SK-N-SH (cell line): ENCODE measurements around the gene PEX11G. TPM values are rescaled to one million over a fixed set of nuclear protein-coding genes. Genes with fewer than 3 reads are reported as not detected.

ENCODE experiments used
- CTCF ChIA-PET: fragments of 300-600, 350-600 bp; formaldehyde crosslinking; extraction: SDS; loops from one replicate; lab custom pipeline; 2021; lab: Yijun Ruan, JAX
- POLR2A ChIA-PET: fragments of 350-600 bp; sonication (Branson Sonifier 250); formaldehyde crosslinking; extraction: SDS; loops from one replicate; lab custom pipeline; 2020; ENCODE audit warnings: antibody characterized with exemption, inconsistent platforms; lab: Yijun Ruan, JAX
- DNase-seq: peaks from one replicate; pipeline ENCODE4 v3.0.0; 2012
- H2AFZ ChIP-seq: fragments of 200-600 bp; sonication (generic); 2 replicates; pipeline ENCODE4 v1.8.1; 2016; ENCODE audit warnings: antibody characterized with exemption, mild to moderate bottlenecking, low read depth
- H3F3A ChIP-seq: fragments of 200-600 bp; sonication (generic); replicated peaks from 2 replicates; pipeline ENCODE3; 2016; ENCODE audit warnings: antibody characterized with exemption, mild to moderate bottlenecking; ENCODE audit not compliant: insufficient read depth
- H3K27ac ChIP-seq, 2 experiments: fragments of 200-500 bp in 1 of 2; fragments of 200-600 bp in 1 of 2; sonication (Bioruptor generic) in 1 of 2; sonication (generic), shearing (Covaris generic) in 1 of 2; 2 replicates each; pipeline versions ENCODE4 v1.5.1 to v1.6.1; 2014 to 2016; ENCODE audit warnings: low read depth in 2 of 2, inconsistent platforms in 1 of 2, low read length in 1 of 2, mild to moderate bottlenecking in 1 of 2, mixed read lengths in 1 of 2
- H3K27me3 ChIP-seq: fragments of 200-600 bp; sonication (generic), shearing (Covaris generic); 2 replicates; pipeline ENCODE4 v1.6.1; 2016; ENCODE audit warnings: mixed run types; ENCODE audit not compliant: insufficient read depth
- H3K36me3 ChIP-seq, 2 experiments: fragments of 200-500 bp in 1 of 2; fragments of 200-600 bp in 1 of 2; sonication (Bioruptor generic) in 1 of 2; sonication (generic) in 1 of 2; replicated peaks in 1 of 2; 2 replicates each; pipeline versions ENCODE3 to v1.5.1; 2014 to 2016; ENCODE audit warnings: low read length in 1 of 2, mild to moderate bottlenecking in 1 of 2; ENCODE audit not compliant: insufficient read depth in 2 of 2, control insufficient read depth in 1 of 2
- H3K4me1 ChIP-seq, 2 experiments: fragments of 200-500 bp in 1 of 2; fragments of 200-600 bp in 1 of 2; sonication (Bioruptor generic) in 1 of 2; sonication (generic), shearing (Covaris generic) in 1 of 2; 2 replicates each; pipeline versions ENCODE4 v1.5.1 to v1.6.1; 2014 to 2016; ENCODE audit warnings: low read depth in 1 of 2, low read length in 1 of 2, mixed run types in 1 of 2; ENCODE audit not compliant: insufficient read depth in 2 of 2, control insufficient read depth in 1 of 2
- H3K4me2 ChIP-seq: fragments of 200-600 bp; sonication (generic), shearing (Covaris generic); 2 replicates; pipeline ENCODE4 v1.6.1; 2017; ENCODE audit warnings: mixed run types
- H3K4me3 ChIP-seq, 2 experiments: fragments of 200-500 bp in 1 of 2; fragments of 200-600 bp in 1 of 2; sonication (Bioruptor generic) in 1 of 2; sonication (generic), shearing (Covaris generic) in 1 of 2; 2 replicates each; pipeline versions ENCODE4 v1.5.1 to v1.8.1; 2014 to 2016; ENCODE audit warnings: low read depth in 2 of 2, inconsistent platforms in 1 of 2, low read length in 1 of 2, mild to moderate bottlenecking in 1 of 2, mixed read lengths in 1 of 2, moderate library complexity in 1 of 2
- H3K79me2 ChIP-seq: fragments of 200-600 bp; sonication (generic); 2 replicates; pipeline ENCODE4 v1.8.1; 2017; ENCODE audit warnings: mild to moderate bottlenecking; ENCODE audit not compliant: insufficient read depth
- H3K9ac ChIP-seq: fragments of 200-600 bp; sonication (generic); 2 replicates; pipeline ENCODE4 v1.6.1; 2017; ENCODE audit warnings: mixed run types
- H3K9me2 ChIP-seq: fragments of 200-600 bp; sonication (generic); 2 replicates; pipeline ENCODE4 v1.6.1; 2017; ENCODE audit warnings: mixed run types
- H3K9me3 ChIP-seq: fragments of 200-600 bp; sonication (generic); 2 replicates; pipeline ENCODE4 v1.6.1; 2017; ENCODE audit warnings: mixed run types, mild to moderate bottlenecking, moderate library complexity
- H4K20me1 ChIP-seq: fragments of 200-600 bp; sonication (generic); 2 replicates; pipeline ENCODE4 v1.6.1; 2017; ENCODE audit warnings: mild to moderate bottlenecking, mixed run types; ENCODE audit not compliant: insufficient read depth
- CHD2 ChIP-seq: fragments of 150-350 bp; IDR thresholded peaks from 2 replicates; pipeline ENCODE4 v1.6.1; 2018; ENCODE audit warnings: low read length; ENCODE audit not compliant: partially characterized antibody
- ELF1 ChIP-seq: IDR thresholded peaks from 2 replicates; pipeline ENCODE4 v1.4.0; 2012
- EP300 ChIP-seq, 2 experiments: IDR thresholded peaks; 2 replicates each; pipeline versions ENCODE4 v1.4.0 to v1.6.1; 2012; ENCODE audit warnings: borderline replicate concordance in 1 of 2, low read depth in 1 of 2, low read length in 1 of 2
- FOXJ3 ChIP-seq: sonication (generic); formaldehyde crosslinking; IDR thresholded peaks from 2 replicates; pipeline ENCODE4 v1.5.1; 2020; ENCODE audit warnings: mild to moderate bottlenecking, missing genetic modification reagents
- FOXM1 ChIP-seq: IDR thresholded peaks from 2 replicates; pipeline ENCODE4 v1.4.0; 2012; ENCODE audit warnings: low read depth, mild to moderate bottlenecking
- GATA2 ChIP-seq: sonication (generic); formaldehyde crosslinking; IDR thresholded peaks from 2 replicates; pipeline ENCODE4 v1.5.0; 2020; ENCODE audit warnings: mild to moderate bottlenecking, missing genetic modification reagents
- MEF2A ChIP-seq: IDR thresholded peaks from 2 replicates; pipeline ENCODE4 v1.4.0; 2012; ENCODE audit warnings: low read depth, borderline replicate concordance
- MXI1 ChIP-seq: IDR thresholded peaks from 2 replicates; pipeline ENCODE4 v1.6.1; 2012; ENCODE audit warnings: mild to moderate bottlenecking, low read depth, low read length, improper control_type of control experiment
- POLR2AphosphoS5 ChIP-seq: IDR thresholded peaks from 2 replicates; pipeline ENCODE4 v1.6.1; 2012; ENCODE audit warnings: low read depth, low read length
- REST ChIP-seq: IDR thresholded peaks from 2 replicates; pipeline ENCODE4 v1.6.1; 2012; ENCODE audit warnings: mild to moderate bottlenecking, low read depth, low read length, moderate library complexity
- RFX5 ChIP-seq: IDR thresholded peaks from 2 replicates; pipeline ENCODE4 v1.6.1; 2012; ENCODE audit warnings: mild to moderate bottlenecking, improper control_type of control experiment, low read length
- SIN3A ChIP-seq: IDR thresholded peaks from 2 replicates; pipeline ENCODE4 v1.6.1; 2012; ENCODE audit warnings: low read depth, mild to moderate bottlenecking, low read length, moderate library complexity, borderline replicate concordance
- TAF1 ChIP-seq: IDR thresholded peaks from 2 replicates; pipeline ENCODE4 v1.6.1; 2012; ENCODE audit warnings: low read depth, mild to moderate bottlenecking, low read length, moderate library complexity, borderline replicate concordance
- YY1 ChIP-seq: IDR thresholded peaks from 2 replicates; pipeline ENCODE4 v1.4.0; 2012; ENCODE audit warnings: low read depth, mild to moderate bottlenecking
- ZBTB33 ChIP-seq: IDR thresholded peaks from 2 replicates; pipeline ENCODE4 v1.4.0; 2012; ENCODE audit warnings: low read depth, borderline replicate concordance
- WGBS: methylation state at CpG from one replicate; pipeline ENCODE4 v1.1.6; 2017; ENCODE audit warnings: low lambda C conversion rate; 5-methylcytosine and 5-hydroxymethylcytosine counted together
- polyA plus RNA-seq, 3 experiments: library from polyadenylated mRNA; depleted of rRNA; stranded (reverse); fragments of >200 nt; gene quantifications; 2 replicates each; pipeline ENCODE4 v1.2.3, GENCODE V29; 2012

PEX11G gene
- polyA plus RNA-seq, 1 of the 3 experiments (the other 2 are of a cell fraction): 6.1 TPM

GRCh38 chr19:7476241-7476640 is 12.6 kb downstream of the PEX11G start:
- no peak overlapping the region for H3K9ac ChIP-seq
- CTCF ChIA-PET: interaction anchor here (1.0 to 1.6 kb wide), 2 partner anchors 20 to 121 kb away, joined by 3 to 4 read pairs; no protein-coding TSS in a partner anchor
- DNase-seq: peak; percentile 52
- H3K4me1 ChIP-seq: peaks cover 0 to 14% of the 10 kb centered on the region in 2 experiments; a peak in 1 of 4 replicates
- H3K27ac ChIP-seq: no peak overlapping the region
- H3K9me2 ChIP-seq: no peaks in the 10 kb centered on the region
- H4K20me1 ChIP-seq: no peaks in the 10 kb centered on the region
- H3K4me2 ChIP-seq: no peak overlapping the region
- 100% methylated on average over 2 of the region's 7 CpGs for WGBS
- peaks cover 0 to 2% of the 10 kb centered on the region in 2 experiments for H3K36me3 ChIP-seq
- TF ChIP-seq GATA2 (CRISPR knock-in tag) (0 out of 2 replicates have a peak, but pooled peaks have one; percentile 15), TAF1 (no peak)
- TF ChIP-seq, all 33 proteins: peak for 1
- Histone ChIP-seq H2AFZ (no peak overlapping the region), H3K9me3 (no peaks in the 10 kb centered on the region), H3K79me2 (no peaks in the 10 kb centered on the region), H3F3A (no peaks in the 10 kb centered on the region), H3K4me3 (no peak overlapping the region), H3K27me3 (no peaks in the 10 kb centered on the region)
- POLR2A ChIA-PET: no interaction called here

- POLR2A ChIA-PET: no interaction called here
These were observed 13.2 kb downstream of the PEX11G start for GRCh38 chr19:7475665-7476064.

More at GRCh38 chr19:7475665-7476064, 13.2 kb downstream of the PEX11G start:
- Histone ChIP-seq H3K79me2 (no peaks in the 10 kb centered on the region), H3K27me3 (no peaks in the 10 kb centered on the region), H3K4me2 (no peak overlapping the region), H2AFZ (no peak overlapping the region), H3K36me3 (peaks cover 0 to 6% of the 10 kb centered on the region in 2 experiments), H3F3A (no peaks in the 10 kb centered on the region), H3K27ac (no peak overlapping the region), H3K4me1 (peaks cover 0 to 14% of the 10 kb centered on the region in 2 experiments; a peak in 1 of 4 replicates), H3K9me2 (no peaks in the 10 kb centered on the region), H3K9ac (no peak overlapping the region), H3K4me3 (no peak overlapping the region), H4K20me1 (no peaks in the 10 kb centered on the region), H3K9me3 (no peaks in the 10 kb centered on the region)
- DNase-seq: peak; percentile 28
- TF ChIP-seq POLR2AphosphoS5: no peak
- TF ChIP-seq REST: no peak
- TF ChIP-seq FOXJ3 (CRISPR knock-in tag): no peak
- TF ChIP-seq SIN3A: no peak
- no peak for TF ChIP-seq FOXM1
- TF ChIP-seq CHD2: no peak
- no peak for TF ChIP-seq ZBTB33
- no peak for TF ChIP-seq YY1
- TF ChIP-seq RFX5: no peak
- no peak for TF ChIP-seq ELF1
- no peak for TF ChIP-seq MEF2A
- no peak for TF ChIP-seq EP300 (IDR thresholded peaks at IDR 0.05; ENCODE audit: borderline replicate concordance in 1 of 2, low read depth in 1 of 2, low read length in 1 of 2)
- TF ChIP-seq MXI1: no peak
- WGBS: 100% methylated on average over 1 of the region's 6 CpGs
- CTCF ChIA-PET: interaction anchor here (1.0 to 1.6 kb wide), 2 partner anchors 21 to 121 kb away, joined by 3 to 4 read pairs; no protein-coding TSS in a partner anchor
